Ishikawa (cell line): ENCODE results near the gene SERGEF.

ENCODE experiments used
- CREB1 ChIP-seq: IDR thresholded peaks from 2 replicates; pipeline ENCODE4 v1.6.1; 2012; ENCODE audit warnings: low read depth
- EP300 ChIP-seq: IDR thresholded peaks from 2 replicates; pipeline ENCODE4 v1.6.1; 2012; ENCODE audit warnings: borderline replicate concordance
- TAF1 ChIP-seq: IDR thresholded peaks from 2 replicates; pipeline ENCODE4 v1.6.1; 2012; ENCODE audit warnings: low read depth, mild to moderate bottlenecking

- TF ChIP-seq CREB1 (no peak), EP300 (no peak), TAF1 (no peak)
Observed at GRCh38 chr11:17927041-17927440, 85.8 kb downstream of the SERGEF start.
